CD4-positive, CD25-positive, alpha-beta regulatory T cell (primary cell): ENCODE results near the gene RAPGEF5. TPM values are rescaled to one million over a fixed set of nuclear protein-coding genes. Genes with fewer than 3 reads are reported as not detected.

Experiments used
- ATAC-seq, 2 donors: fragments of 150-1000 bp; cut with Tn5 transposase; one replicate each; pipeline ENCODE4 v1.10.0; 2021; ENCODE audit warnings: low read depth in 2 of 2, moderate number of reproducible peaks in 2 of 2, moderate library complexity in 1 of 2
- DNase-seq, 3 donors: peaks; one replicate each; pipeline versions ENCODE4 v3.0.0 to v3.0.0-alpha.2; 2012 to 2022; ENCODE audit warnings: mixed read lengths in 1 of 3
- H3K27ac ChIP-seq: one replicate; pipeline ENCODE4 v1.7.0; 2013; ENCODE audit warnings: mild to moderate bottlenecking, low read length; ENCODE audit not compliant: insufficient read depth, poor library complexity, severe bottlenecking
- H3K27me3 ChIP-seq: one replicate; pipeline ENCODE4 v1.7.0; 2013; ENCODE audit warnings: low read length; ENCODE audit not compliant: control insufficient read depth, insufficient read depth
- H3K36me3 ChIP-seq: one replicate; pipeline ENCODE4 v1.7.0; 2013; ENCODE audit warnings: mild to moderate bottlenecking, low read length, moderate library complexity; ENCODE audit not compliant: control insufficient read depth, insufficient read depth
- H3K4me1 ChIP-seq: 2 replicates; pipeline ENCODE4 v1.7.0; 2013; ENCODE audit warnings: mild to moderate bottlenecking, low read length; ENCODE audit not compliant: insufficient read depth, control insufficient read depth, poor library complexity, severe bottlenecking
- H3K4me3 ChIP-seq: one replicate; pipeline ENCODE4 v1.7.0; 2013; ENCODE audit warnings: low read depth, mild to moderate bottlenecking, low read length, moderate library complexity
- H3K9me3 ChIP-seq, 2 experiments: 1 replicate in 1 of 2; 2 replicates in 1 of 2; pipeline ENCODE4 v1.7.0; 2013; ENCODE audit warnings: low read length in 2 of 2, mild to moderate bottlenecking in 1 of 2, moderate library complexity in 1 of 2; ENCODE audit not compliant: control insufficient read depth in 2 of 2
- H3K27ac Mint-ChIP-seq, 3 donors: one replicate each; pipeline ENCODE4 v1.8.0; 2020 to 2022; ENCODE audit warnings: mild to moderate bottlenecking in 3 of 3, mixed read lengths in 3 of 3, moderate library complexity in 2 of 3
- H3K27me3 Mint-ChIP-seq: one replicate; pipeline ENCODE4 v1.8.0; 2022; ENCODE audit warnings: mild to moderate bottlenecking, mixed read lengths
- H3K36me3 Mint-ChIP-seq: one replicate; pipeline ENCODE4 v1.8.0; 2020; ENCODE audit warnings: mixed read lengths
- H3K4me1 Mint-ChIP-seq, 4 donors: one replicate each; pipeline ENCODE4 v1.8.0; 2020 to 2022; ENCODE audit warnings: mixed read lengths in 4 of 4, mild to moderate bottlenecking in 1 of 4
- H3K4me3 Mint-ChIP-seq, 4 donors: one replicate each; pipeline ENCODE4 v1.8.0; 2020 to 2022; ENCODE audit warnings: mild to moderate bottlenecking in 4 of 4, mixed read lengths in 4 of 4, moderate library complexity in 3 of 4
- H3K9me3 Mint-ChIP-seq, 7 donors: one replicate each; pipeline ENCODE4 v1.8.0; 2020 to 2022; ENCODE audit warnings: mixed read lengths in 7 of 7, mild to moderate bottlenecking in 3 of 7, moderate library complexity in 2 of 7
- polyA plus RNA-seq, 4 donors: library from polyadenylated mRNA; unstranded; fragments of 300-500 nt; fragmentation: Illumina TruSeq; gene quantifications; one replicate each; pipeline ENCODE4 v1.2.3, GENCODE V29; 2021
- total RNA-seq: library from RNA; stranded (reverse); gene quantifications from one replicate; pipeline ENCODE4 v1.2.3, GENCODE V29; 2022

The RAPGEF5 gene
- total and polyA plus RNA-seq, 5 donors from 2014 or later = not detected

DNA sequence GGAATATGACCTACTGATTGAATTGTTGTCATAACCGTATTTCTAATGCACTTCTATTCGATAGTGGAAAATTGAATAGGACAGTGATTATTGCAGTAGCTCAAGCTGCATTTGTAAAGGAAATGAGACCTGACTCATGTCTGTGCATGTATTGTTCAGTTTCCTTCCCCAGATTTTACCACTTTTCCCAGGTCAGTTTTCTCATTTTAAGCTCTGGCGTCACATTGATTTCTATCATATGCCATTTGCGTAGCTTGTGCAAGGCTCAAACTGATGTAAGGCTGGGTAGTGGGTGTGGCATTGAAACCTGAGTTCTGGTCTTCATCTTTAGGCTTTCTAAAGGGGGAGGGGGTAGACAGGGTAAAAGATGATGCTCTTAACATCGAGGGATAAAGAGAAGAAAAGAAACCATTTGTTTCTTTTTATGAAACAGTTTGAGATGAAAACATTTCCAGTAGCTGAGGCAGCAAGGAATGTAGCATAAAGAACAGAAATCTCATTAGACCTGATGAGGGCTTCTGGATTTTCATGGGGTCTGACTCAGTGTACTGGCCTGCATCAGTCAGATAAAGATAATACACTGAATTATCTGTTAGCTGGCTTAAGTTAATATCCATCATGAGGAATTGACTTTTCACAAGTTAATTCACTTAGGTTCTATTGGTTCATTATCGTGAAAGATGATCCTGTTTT is 229.0 kb downstream of the RAPGEF5 start:
- H3K27me3 ChIP-seq = peaks cover 2% of the 10 kb centered on the region
- ATAC-seq (no peak), DNase-seq (no peak)
- no peak overlapping the region for H3K4me3 Mint-ChIP-seq
- no peak overlapping the region for H3K27ac ChIP-seq
- no peaks in the 10 kb centered on the region for H3K36me3 Mint-ChIP-seq
- H3K4me1 Mint-ChIP-seq = no peaks in the 10 kb centered on the region
- no peaks in the 10 kb centered on the region for H3K9me3 ChIP-seq
- no peaks in the 10 kb centered on the region for H3K9me3 Mint-ChIP-seq
- no peaks in the 10 kb centered on the region for H3K4me1 ChIP-seq
- H3K27ac Mint-ChIP-seq = no peak overlapping the region
- no peaks in the 10 kb centered on the region for H3K27me3 Mint-ChIP-seq
- H3K36me3 ChIP-seq = no peaks in the 10 kb centered on the region
- no peak overlapping the region for H3K4me3 ChIP-seq

DNA sequence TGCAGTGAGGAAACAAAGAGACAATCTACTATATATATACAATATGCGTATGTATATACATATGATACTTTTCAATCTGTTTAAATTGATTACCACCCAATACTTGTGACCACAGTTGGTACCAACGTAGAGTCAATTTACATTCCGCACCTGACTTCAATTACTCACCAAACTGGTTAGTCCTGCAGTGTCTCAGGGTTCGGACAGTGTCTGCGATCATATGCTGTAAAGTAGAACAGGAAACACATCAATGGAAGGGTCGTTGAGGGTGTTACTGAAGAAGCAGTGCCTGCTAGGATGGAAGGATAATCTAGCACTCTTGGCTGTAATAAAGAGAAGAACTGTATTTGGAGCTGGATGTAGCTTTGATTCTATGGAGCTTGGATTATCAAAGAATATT is 231.5 kb downstream of the RAPGEF5 start:
- ATAC-seq = no peak
- H3K4me1 Mint-ChIP-seq = peaks cover 0 to 7% (median 2%) of the 10 kb centered on the region in 4 donors
- no peaks in the 10 kb centered on the region for H3K36me3 Mint-ChIP-seq

DNA sequence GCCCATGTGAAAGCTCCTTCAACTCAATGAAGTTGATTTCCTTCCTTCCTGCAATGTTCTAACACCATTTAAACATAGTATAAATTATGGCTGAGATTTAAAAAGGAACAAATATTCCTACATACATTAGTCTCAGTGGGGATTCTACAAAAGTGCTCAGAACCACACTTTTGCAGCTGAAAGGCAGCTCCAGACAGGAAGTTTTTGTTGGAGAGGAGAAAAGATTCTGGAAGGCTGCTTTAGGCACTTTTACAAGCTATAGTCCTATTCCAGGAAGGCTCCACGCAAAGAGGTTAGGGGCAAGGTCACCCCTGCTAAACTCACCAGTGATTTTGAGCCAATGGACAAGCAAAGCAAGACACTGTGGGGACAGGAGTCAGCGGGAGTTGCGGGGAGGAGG is 232.0 kb downstream of the RAPGEF5 start:
- H3K27ac Mint-ChIP-seq = no peak overlapping the region
- H3K27me3 ChIP-seq = no peaks in the 10 kb centered on the region
- peaks cover 5% of the 10 kb centered on the region for H3K27me3 Mint-ChIP-seq

More for the DNA sequence above, 231.5 kb downstream of the RAPGEF5 start:
- no peaks in the 10 kb centered on the region for H3K27me3 ChIP-seq
- H3K27ac Mint-ChIP-seq = no peak overlapping the region
- no peaks in the 10 kb centered on the region for H3K4me1 ChIP-seq
- peaks cover 5% of the 10 kb centered on the region for H3K27me3 Mint-ChIP-seq
- H3K4me3 ChIP-seq = no peak overlapping the region
- DNase-seq = no peak
- H3K36me3 ChIP-seq = no peaks in the 10 kb centered on the region
- no peak overlapping the region for H3K27ac ChIP-seq
- H3K9me3 ChIP-seq = no peaks in the 10 kb centered on the region
- H3K4me3 Mint-ChIP-seq = no peak overlapping the region
- no peaks in the 10 kb centered on the region for H3K9me3 Mint-ChIP-seq

DNA sequence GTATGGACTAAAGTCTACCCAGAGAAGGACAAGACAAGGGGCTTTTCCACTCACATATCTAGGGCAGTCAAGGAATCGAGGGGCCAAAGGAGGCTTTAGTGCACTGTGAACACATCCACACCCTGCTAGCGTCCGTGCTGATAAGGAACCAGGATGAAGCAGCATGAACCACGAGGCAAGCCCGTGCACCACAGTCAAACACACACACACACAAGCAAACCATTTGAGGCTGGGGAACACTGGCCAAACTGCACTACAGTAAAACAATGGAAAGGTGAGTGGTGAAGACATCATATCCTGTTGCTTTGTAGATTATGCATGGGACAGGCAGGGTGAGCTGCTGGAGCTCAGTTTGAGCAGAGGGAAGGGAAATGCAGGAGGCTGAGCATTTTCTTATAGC is 233.8 kb downstream of the RAPGEF5 start:
- H3K4me1 ChIP-seq = no peaks in the 10 kb centered on the region
- H3K4me3 ChIP-seq = no peak overlapping the region
- Mint-ChIP-seq H3K4me3 (no peak overlapping the region), H3K36me3 (no peaks in the 10 kb centered on the region), H3K4me1 (peaks cover 0 to 7% (median 2%) of the 10 kb centered on the region in 4 donors), H3K9me3 (no peaks in the 10 kb centered on the region), H3K27me3 (peaks cover 5% of the 10 kb centered on the region), H3K27ac (no peak overlapping the region)
- DNase-seq (no peak), ATAC-seq (no peak)
- H3K9me3 ChIP-seq = no peaks in the 10 kb centered on the region
- no peaks in the 10 kb centered on the region for H3K36me3 ChIP-seq
- no peaks in the 10 kb centered on the region for H3K27me3 ChIP-seq
- H3K27ac ChIP-seq = no peak overlapping the region

More for the DNA sequence above, 232.0 kb downstream of the RAPGEF5 start:
- Histone ChIP-seq H3K27ac (no peak overlapping the region), H3K4me1 (no peaks in the 10 kb centered on the region), H3K36me3 (no peaks in the 10 kb centered on the region), H3K4me3 (no peak overlapping the region), H3K9me3 (no peaks in the 10 kb centered on the region)
- H3K36me3 Mint-ChIP-seq = no peaks in the 10 kb centered on the region
- no peaks in the 10 kb centered on the region for H3K9me3 Mint-ChIP-seq
- no peak overlapping the region for H3K4me3 Mint-ChIP-seq
- no peak for DNase-seq
- no peak for ATAC-seq
- H3K4me1 Mint-ChIP-seq = peaks cover 0 to 7% (median 2%) of the 10 kb centered on the region in 4 donors

DNA sequence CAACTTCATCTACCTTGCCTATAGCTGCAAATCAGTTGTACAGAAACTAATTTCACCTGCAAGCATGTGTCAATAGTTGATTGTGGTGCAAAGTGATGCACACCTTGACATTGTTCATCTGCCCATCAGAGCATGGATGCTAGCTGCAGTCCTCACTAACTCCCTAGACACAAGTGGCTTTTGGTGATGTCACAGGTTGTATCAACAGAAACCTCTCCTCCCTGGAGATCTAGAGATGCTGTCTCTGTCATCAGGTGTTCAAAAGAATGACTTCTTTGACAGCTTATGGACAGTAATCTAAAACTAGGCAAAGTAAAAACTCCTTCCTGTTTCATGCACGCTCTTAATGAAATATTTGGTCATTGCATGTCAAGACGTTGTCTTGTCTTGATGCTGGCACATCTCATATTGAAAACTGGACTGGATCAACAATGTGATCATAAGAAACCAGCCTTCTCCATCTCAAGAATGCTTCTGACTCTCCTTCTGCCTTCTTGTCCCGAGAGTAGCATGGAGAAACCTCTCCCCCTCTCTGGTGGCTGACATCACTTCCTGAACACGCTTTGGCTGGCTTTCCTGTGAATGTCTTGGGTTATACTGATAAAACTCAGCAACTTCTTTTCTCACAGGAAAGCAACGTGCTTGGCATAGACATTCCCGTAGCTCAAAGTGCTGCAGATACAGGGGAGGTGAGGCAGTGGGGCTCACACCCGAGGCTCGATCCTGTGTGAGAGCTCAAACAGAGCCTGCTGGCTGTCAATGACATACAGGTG is 235.1 kb downstream of the RAPGEF5 start:
- peak overlapping the region in 1 of 3 donors; percentile 9 for H3K27ac Mint-ChIP-seq
- Histone ChIP-seq H3K27ac (no peak overlapping the region), H3K36me3 (no peaks in the 10 kb centered on the region), H3K27me3 (no peaks in the 10 kb centered on the region), H3K4me1 (no peaks in the 10 kb centered on the region), H3K4me3 (no peak overlapping the region), H3K9me3 (no peaks in the 10 kb centered on the region)
- ATAC-seq (no peak), DNase-seq (peak in 1 of 3 donors; percentile 12)
- no peaks in the 10 kb centered on the region for H3K9me3 Mint-ChIP-seq
- peaks cover 5% of the 10 kb centered on the region for H3K27me3 Mint-ChIP-seq
- H3K36me3 Mint-ChIP-seq = no peaks in the 10 kb centered on the region
- peak overlapping the region in 1 of 4 donors; percentile 49 for H3K4me3 Mint-ChIP-seq
- peaks cover 0 to 7% (median 2%) of the 10 kb centered on the region in 4 donors for H3K4me1 Mint-ChIP-seq

DNA sequence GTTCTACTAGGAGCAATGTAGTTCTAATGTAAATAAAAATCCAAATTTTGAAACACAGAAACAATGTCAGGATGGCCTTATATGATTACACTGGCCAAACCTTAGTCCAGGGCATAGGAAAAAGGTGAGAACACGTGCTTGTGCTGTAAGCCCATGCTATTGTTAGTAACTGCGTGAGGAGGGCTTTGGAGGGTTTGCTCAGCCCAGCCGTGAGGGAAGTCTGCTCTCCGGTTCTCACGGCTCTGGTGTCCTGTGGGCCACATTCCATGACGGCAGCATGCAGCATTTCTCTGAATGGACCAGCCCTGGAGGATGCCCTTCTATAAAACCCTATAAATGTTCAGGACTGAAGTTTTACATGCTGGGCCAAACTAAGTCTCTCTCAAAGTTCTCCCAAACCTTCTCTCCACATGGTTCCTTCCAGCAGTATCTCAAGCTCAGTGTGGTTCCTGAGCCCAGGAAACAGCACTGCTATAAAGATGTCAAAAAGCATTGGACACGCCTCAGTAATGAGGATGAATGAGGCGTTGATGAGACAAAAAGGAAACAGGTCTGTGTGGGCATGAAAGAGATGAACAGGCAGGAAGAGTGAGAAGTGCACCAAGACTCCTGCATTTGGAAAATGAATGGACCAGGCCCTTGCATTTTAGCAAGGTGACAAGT is 236.4 kb downstream of the RAPGEF5 start:
- Mint-ChIP-seq H3K27ac (no peak overlapping the region), H3K4me1 (peaks cover 0 to 7% (median 2%) of the 10 kb centered on the region in 4 donors)

DNA sequence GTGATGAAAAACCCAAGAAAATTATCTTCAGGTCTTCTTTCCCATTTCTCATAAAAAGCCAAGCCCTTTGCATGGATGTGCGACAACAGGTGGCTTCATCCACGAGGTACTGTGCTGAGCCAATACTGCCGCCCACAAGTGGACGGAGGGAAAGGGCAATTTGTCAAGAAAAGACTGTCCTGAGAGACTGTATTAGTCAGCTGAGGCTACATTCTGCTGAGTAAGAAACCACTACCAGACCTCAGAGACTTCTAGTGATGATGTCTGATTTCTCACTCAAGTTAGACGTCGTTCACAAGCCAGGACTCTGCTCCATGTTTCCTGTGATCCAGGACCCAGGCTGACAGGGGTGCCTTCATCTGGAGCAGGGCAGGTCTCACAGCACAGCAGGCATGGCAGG is 239.7 kb downstream of the RAPGEF5 start:
- H3K4me1 ChIP-seq = no peaks in the 10 kb centered on the region
- H3K36me3 ChIP-seq = no peaks in the 10 kb centered on the region
- Mint-ChIP-seq H3K4me3 (no peak overlapping the region), H3K27ac (peak overlapping the region in 1 of 3 donors; percentile 32), H3K9me3 (no peaks in the 10 kb centered on the region), H3K4me1 (peaks cover 0 to 6% (median 2%) of the 10 kb centered on the region in 4 donors), H3K36me3 (no peaks in the 10 kb centered on the region), H3K27me3 (peaks cover 4% of the 10 kb centered on the region)
- H3K27ac ChIP-seq = no peak overlapping the region
- no peak for DNase-seq
- ATAC-seq = no peak
- H3K27me3 ChIP-seq = no peaks in the 10 kb centered on the region
- no peaks in the 10 kb centered on the region for H3K9me3 ChIP-seq
- H3K4me3 ChIP-seq = no peak overlapping the region

More for the DNA sequence above, 236.4 kb downstream of the RAPGEF5 start:
- Mint-ChIP-seq H3K9me3 (no peaks in the 10 kb centered on the region), H3K27me3 (peaks cover 5% of the 10 kb centered on the region), H3K4me3 (no peak overlapping the region), H3K36me3 (no peaks in the 10 kb centered on the region)
- no peaks in the 10 kb centered on the region for H3K36me3 ChIP-seq
- no peaks in the 10 kb centered on the region for H3K9me3 ChIP-seq
- no peak overlapping the region for H3K27ac ChIP-seq
- no peaks in the 10 kb centered on the region for H3K4me1 ChIP-seq
- ATAC-seq (no peak), DNase-seq (no peak)
- no peaks in the 10 kb centered on the region for H3K27me3 ChIP-seq
- no peak overlapping the region for H3K4me3 ChIP-seq
